GM12878 (cell line): ENCODE measurements around the gene WFDC6.

Source experiments
- CEBPB ChIP-seq, 2 experiments: fragments of 150-350 bp in 1 of 2; IDR thresholded peaks; 2 replicates each; pipeline ENCODE4 v1.6.1; 2012 to 2014; ENCODE audit warnings: low read depth in 2 of 2, low read length in 2 of 2, borderline replicate concordance in 1 of 2, inconsistent platforms in 1 of 2
- CTCF ChIP-seq, 3 experiments: IDR thresholded peaks in 2 of 3; conservative IDR thresholded peaks in 1 of 3; 2 replicates each; pipeline ENCODE4 v1.5.1; 2011; ENCODE audit warnings: low read depth in 3 of 3, low read length in 3 of 3, mild to moderate bottlenecking in 3 of 3, control low read depth in 2 of 3, moderate library complexity in 2 of 3, inconsistent platforms in 1 of 3, mixed read lengths in 1 of 3; ENCODE audit not compliant: control insufficient read depth in 2 of 3, insufficient read depth in 1 of 3; ENCODE audit errors: extremely low read depth in 1 of 3
- EGR1 ChIP-seq, 2 experiments: IDR thresholded peaks; 1 replicate in 1 of 2; 2 replicates in 1 of 2; pipeline ENCODE4 v1.6.1; 2011 to 2012; ENCODE audit warnings: low read depth in 2 of 2, low read length in 2 of 2, borderline replicate concordance in 1 of 2, mild to moderate bottlenecking in 1 of 2, moderate library complexity in 1 of 2
- ESRRA ChIP-seq: IDR thresholded peaks from 2 replicates; pipeline ENCODE4 v1.6.1; 2012; ENCODE audit warnings: mild to moderate bottlenecking, low read length, improper control_type of control experiment
- KDM1A ChIP-seq: fragments of 200-600 bp; sonication (generic); IDR thresholded peaks from 2 replicates; pipeline ENCODE4 v1.6.1; 2016; ENCODE audit warnings: borderline replicate concordance
- MAX ChIP-seq: IDR thresholded peaks from 2 replicates; pipeline ENCODE4 v1.6.1; 2012; ENCODE audit warnings: low read depth, low read length, improper control_type of control experiment
- MYC ChIP-seq: IDR thresholded peaks from 2 replicates; pipeline ENCODE4 v1.6.1; 2011; ENCODE audit warnings: mild to moderate bottlenecking, low read length, moderate library complexity, inconsistent platforms; ENCODE audit not compliant: insufficient read depth, insufficient replicate concordance, insufficient read length, severe bottlenecking
- NR2C2 ChIP-seq: IDR thresholded peaks from 2 replicates; pipeline ENCODE4 v1.6.1; 2011; ENCODE audit warnings: borderline replicate concordance, low read depth; ENCODE audit not compliant: control insufficient read depth, insufficient read length
- POLR2A ChIP-seq: IDR thresholded peaks from 2 replicates; pipeline ENCODE4 v1.6.1; 2011; ENCODE audit warnings: low read depth, mild to moderate bottlenecking, low read length
- POLR2AphosphoS5 ChIP-seq: IDR thresholded peaks from 2 replicates; pipeline ENCODE4 v1.6.1; 2011; ENCODE audit warnings: mild to moderate bottlenecking, low read length, inconsistent platforms
- TAF1 ChIP-seq: IDR thresholded peaks from 2 replicates; pipeline ENCODE4 v1.6.1; 2011; ENCODE audit warnings: mild to moderate bottlenecking, low read depth, low read length, borderline replicate concordance
- TBL1XR1 ChIP-seq: IDR thresholded peaks from 2 replicates; pipeline ENCODE4 v1.6.1; 2012; ENCODE audit warnings: low read depth, low read length, improper control_type of control experiment
- TCF12 ChIP-seq: IDR thresholded peaks from 2 replicates; pipeline ENCODE4 v1.6.1; 2011; ENCODE audit warnings: low read depth, mild to moderate bottlenecking, low read length
- ZNF274 ChIP-seq: IDR thresholded peaks from one replicate; pipeline ENCODE4 v1.8.0; 2011; ENCODE audit not compliant: insufficient read length, insufficient read depth

- no peak for TF ChIP-seq TBL1XR1
- no peak for TF ChIP-seq ESRRA
- no peak for TF ChIP-seq CEBPB (IDR thresholded peaks at IDR 0.05; ENCODE audit: borderline replicate concordance in 1 of 2, low read depth in 2 of 2, low read length in 2 of 2)
- no peak for TF ChIP-seq EGR1 (IDR thresholded peaks at IDR 0.05; ENCODE audit: borderline replicate concordance in 1 of 2, low read depth in 2 of 2, low read length in 2 of 2)
- no peak for TF ChIP-seq CTCF (IDR thresholded peaks at IDR 0.05 in 2 of 3, conservative IDR thresholded peaks at IDR 0.05 in 1 of 3; ENCODE audit: control insufficient read depth in 2 of 3, extremely low read depth in 1 of 3, insufficient read depth in 1 of 3, low read depth in 3 of 3, low read length in 3 of 3)
- TF ChIP-seq POLR2AphosphoS5 = no peak
- no peak for TF ChIP-seq POLR2A
- TF ChIP-seq KDM1A = no peak
- no peak for TF ChIP-seq MAX
- no peak for TF ChIP-seq NR2C2
- TF ChIP-seq MYC = no peak
- TF ChIP-seq TAF1 = no peak
- no peak for TF ChIP-seq ZNF274
- no peak for TF ChIP-seq TCF12
Observed at GRCh38 chr20:45527294-45527693, 12.0 kb downstream of the WFDC6 start.
